ENCODE results near the gene CLSTN2.

The CLSTN2 gene

DNA sequence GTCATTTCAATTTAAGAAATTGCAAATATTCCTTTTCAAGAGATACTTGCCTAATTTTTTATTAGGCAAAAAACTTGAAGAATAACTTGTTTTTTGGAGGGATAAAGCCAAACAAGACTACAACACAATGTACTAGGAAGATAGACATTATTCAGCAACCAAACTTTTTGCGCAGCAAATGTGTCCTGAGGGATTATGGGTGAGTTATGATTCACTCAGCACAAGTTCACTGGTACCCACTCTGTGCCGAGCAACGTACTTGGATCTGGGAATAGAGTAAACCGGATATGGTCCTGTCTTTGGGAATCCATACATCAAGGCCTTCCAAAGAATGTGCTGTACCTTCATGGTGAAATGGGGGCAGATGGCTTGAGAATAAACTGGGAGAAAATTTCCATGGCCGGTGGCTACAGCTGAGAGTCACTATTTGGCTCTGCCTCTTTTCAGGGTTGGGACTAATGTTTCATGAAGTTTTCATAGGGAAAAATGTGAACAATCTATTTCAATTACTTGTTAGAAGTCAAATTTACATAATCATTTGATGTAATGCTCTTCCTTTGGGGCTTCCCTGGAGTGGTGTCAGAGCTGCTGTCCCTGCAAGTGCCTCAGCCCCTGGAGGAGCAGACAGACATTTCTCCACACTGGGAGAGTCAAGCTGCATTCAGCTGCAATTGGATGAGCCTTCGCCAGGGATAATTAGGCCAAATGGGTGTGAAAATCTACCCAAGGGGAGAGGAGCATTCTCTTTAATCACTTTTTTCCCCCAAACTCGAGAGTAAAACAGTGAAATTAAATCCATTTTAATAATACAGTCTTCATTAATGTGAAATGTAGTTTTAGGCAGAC is 315.2 kb downstream of the CLSTN2 start:
- no peak overlapping the region for H3K4me3 Mint-ChIP-seq
- peaks cover 37% of the 10 kb centered on the region for H3K4me1 Mint-ChIP-seq
- TF ChIP-seq CTCF (IDR thresholded peaks at IDR 0.05; ENCODE audit: unreplicated experiment in 3 of 3), result no peak
- no peaks in the 10 kb centered on the region for H3K36me3 Mint-ChIP-seq (ENCODE audit: low read depth)
- H3K9me3 Mint-ChIP-seq, result no peaks in the 10 kb centered on the region
- peak overlapping the region in 2 of 3 experiments; percentile 14 to 55 for H3K27ac Mint-ChIP-seq
- no peaks in the 10 kb centered on the region for H3K27me3 Mint-ChIP-seq (ENCODE audit: low read depth)

GRCh38 chr3:140250945-140251344 is 316.0 kb downstream of the CLSTN2 start:
- H3K9me3 Mint-ChIP-seq, result no peaks in the 10 kb centered on the region
- H3K4me1 Mint-ChIP-seq, result peaks cover 37% of the 10 kb centered on the region
- H3K27me3 Mint-ChIP-seq (ENCODE audit: low read depth), result no peaks in the 10 kb centered on the region
- H3K27ac Mint-ChIP-seq, result peak overlapping the region in 2 of 3 experiments; percentile 24 to 69
- no peak overlapping the region for H3K4me3 Mint-ChIP-seq
- no peaks in the 10 kb centered on the region for H3K36me3 Mint-ChIP-seq (ENCODE audit: low read depth)
- no peak for TF ChIP-seq CTCF (IDR thresholded peaks at IDR 0.05; ENCODE audit: unreplicated experiment in 3 of 3)

- Mint-ChIP-seq H3K9me3 (no peaks in the 10 kb centered on the region), H3K27me3 (ENCODE audit: low read depth) (no peaks in the 10 kb centered on the region), H3K36me3 (ENCODE audit: low read depth) (no peaks in the 10 kb centered on the region), H3K4me1 (peaks cover 37% of the 10 kb centered on the region), H3K27ac (peak overlapping the region; percentile 3 to 70 (median 67)), H3K4me3 (no peak overlapping the region)
- TF ChIP-seq CTCF (IDR thresholded peaks at IDR 0.05; ENCODE audit: unreplicated experiment in 3 of 3), result no peak
Observed at GRCh38 chr3:140251678-140252077, 316.7 kb downstream of the CLSTN2 start.

- Mint-ChIP-seq H3K4me1 (peaks cover 37% of the 10 kb centered on the region), H3K27me3 (ENCODE audit: low read depth) (no peaks in the 10 kb centered on the region), H3K9me3 (no peaks in the 10 kb centered on the region), H3K27ac (peak overlapping the region in 1 of 3 experiments; percentile 33), H3K36me3 (ENCODE audit: low read depth) (no peaks in the 10 kb centered on the region), H3K4me3 (no peak overlapping the region)
- TF ChIP-seq CTCF (IDR thresholded peaks at IDR 0.05; ENCODE audit: unreplicated experiment in 3 of 3), result no peak
Observed at GRCh38 chr3:140252812-140253656, 318.0 kb downstream of the CLSTN2 start.

DNA sequence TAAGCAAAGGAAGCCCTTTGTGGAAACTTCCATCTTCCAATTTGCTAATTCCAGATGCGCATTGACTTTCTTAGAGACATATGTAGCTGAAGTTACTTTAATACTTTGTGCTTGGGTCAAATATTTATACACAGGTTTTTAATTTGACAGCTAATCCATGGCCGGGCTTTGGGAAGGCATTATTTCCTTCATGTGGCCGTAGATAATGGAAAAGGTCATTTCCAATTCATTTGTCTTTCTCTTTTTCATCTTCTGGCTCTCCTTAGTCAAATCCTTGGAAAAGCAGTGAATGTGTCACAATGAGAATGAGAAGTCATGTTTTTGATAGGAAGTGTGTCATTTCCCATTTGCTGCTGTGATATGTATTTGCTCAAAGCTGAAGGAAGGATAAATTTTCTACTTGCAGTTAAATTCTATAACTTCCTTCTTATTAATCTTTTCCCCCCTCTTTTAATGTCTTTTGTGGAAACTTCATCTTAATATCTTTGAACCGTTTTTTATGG is 323.3 kb downstream of the CLSTN2 start:
- Mint-ChIP-seq H3K36me3 (ENCODE audit: low read depth) (no peaks in the 10 kb centered on the region), H3K4me1 (no peaks in the 10 kb centered on the region), H3K27ac (no peak overlapping the region), H3K9me3 (no peaks in the 10 kb centered on the region), H3K27me3 (ENCODE audit: low read depth) (no peaks in the 10 kb centered on the region), H3K4me3 (no peak overlapping the region)
- no peak for TF ChIP-seq CTCF (IDR thresholded peaks at IDR 0.05; ENCODE audit: unreplicated experiment in 3 of 3)
